ENCODE results near the gene COG4. TPM values are rescaled to one million over a fixed set of nuclear protein-coding genes. Genes with fewer than 3 reads are reported as not detected.

COG4 gene
- total and polyA plus RNA-seq, 2 experiments from 2014 or later = 28.8 to 38.1 TPM

GRCh38 chr16:70572926-70573270 is 49.5 kb upstream of the COG4 start (continued):
- TF ChIP-seq, protein P1, sequence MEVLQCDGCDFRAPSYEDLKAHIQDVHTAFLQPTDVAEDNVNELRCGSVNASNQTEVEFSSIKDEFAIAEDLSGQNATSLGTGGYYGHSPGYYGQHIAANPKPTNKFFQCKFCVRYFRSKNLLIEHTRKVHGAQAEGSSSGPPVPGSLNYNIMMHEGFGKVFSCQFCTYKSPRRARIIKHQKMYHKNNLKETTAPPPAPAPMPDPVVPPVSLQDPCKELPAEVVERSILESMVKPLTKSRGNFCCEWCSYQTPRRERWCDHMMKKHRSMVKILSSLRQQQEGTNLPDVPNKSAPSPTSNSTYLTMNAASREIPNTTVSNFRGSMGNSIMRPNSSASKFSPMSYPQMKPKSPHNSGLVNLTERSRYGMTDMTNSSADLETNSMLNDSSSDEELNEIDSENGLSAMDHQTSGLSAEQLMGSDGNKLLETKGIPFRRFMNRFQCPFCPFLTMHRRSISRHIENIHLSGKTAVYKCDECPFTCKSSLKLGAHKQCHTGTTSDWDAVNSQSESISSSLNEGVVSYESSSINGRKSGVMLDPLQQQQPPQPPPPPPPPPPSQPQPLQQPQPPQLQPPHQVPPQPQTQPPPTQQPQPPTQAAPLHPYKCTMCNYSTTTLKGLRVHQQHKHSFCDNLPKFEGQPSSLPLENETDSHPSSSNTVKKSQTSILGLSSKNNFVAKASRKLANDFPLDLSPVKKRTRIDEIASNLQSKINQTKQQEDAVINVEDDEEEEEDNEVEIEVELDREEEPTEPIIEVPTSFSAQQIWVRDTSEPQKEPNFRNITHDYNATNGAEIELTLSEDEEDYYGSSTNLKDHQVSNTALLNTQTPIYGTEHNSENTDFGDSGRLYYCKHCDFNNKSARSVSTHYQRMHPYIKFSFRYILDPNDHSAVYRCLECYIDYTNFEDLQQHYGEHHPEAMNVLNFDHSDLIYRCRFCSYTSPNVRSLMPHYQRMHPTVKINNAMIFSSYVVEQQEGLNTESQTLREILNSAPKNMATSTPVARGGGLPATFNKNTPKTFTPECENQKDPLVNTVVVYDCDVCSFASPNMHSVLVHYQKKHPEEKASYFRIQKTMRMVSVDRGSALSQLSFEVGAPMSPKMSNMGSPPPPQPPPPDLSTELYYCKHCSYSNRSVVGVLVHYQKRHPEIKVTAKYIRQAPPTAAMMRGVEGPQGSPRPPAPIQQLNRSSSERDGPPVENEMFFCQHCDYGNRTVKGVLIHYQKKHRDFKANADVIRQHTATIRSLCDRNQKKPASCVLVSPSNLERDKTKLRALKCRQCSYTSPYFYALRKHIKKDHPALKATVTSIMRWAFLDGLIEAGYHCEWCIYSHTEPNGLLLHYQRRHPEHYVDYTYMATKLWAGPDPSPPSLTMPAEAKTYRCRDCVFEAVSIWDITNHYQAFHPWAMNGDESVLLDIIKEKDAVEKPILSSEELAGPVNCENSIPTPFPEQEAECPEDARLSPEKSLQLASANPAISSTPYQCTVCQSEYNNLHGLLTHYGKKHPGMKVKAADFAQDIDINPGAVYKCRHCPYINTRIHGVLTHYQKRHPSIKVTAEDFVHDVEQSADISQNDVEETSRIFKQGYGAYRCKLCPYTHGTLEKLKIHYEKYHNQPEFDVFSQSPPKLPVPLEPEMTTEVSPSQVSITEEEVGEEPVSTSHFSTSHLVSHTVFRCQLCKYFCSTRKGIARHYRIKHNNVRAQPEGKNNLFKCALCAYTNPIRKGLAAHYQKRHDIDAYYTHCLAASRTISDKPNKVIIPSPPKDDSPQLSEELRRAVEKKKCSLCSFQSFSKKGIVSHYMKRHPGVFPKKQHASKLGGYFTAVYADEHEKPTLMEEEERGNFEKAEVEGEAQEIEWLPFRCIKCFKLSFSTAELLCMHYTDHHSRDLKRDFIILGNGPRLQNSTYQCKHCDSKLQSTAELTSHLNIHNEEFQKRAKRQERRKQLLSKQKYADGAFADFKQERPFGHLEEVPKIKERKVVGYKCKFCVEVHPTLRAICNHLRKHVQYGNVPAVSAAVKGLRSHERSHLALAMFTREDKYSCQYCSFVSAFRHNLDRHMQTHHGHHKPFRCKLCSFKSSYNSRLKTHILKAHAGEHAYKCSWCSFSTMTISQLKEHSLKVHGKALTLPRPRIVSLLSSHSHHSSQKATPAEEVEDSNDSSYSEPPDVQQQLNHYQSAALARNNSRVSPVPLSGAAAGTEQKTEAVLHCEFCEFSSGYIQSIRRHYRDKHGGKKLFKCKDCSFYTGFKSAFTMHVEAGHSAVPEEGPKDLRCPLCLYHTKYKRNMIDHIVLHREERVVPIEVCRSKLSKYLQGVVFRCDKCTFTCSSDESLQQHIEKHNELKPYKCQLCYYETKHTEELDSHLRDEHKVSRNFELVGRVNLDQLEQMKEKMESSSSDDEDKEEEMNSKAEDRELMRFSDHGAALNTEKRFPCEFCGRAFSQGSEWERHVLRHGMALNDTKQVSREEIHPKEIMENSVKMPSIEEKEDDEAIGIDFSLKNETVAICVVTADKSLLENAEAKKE (CRISPR knock-in tag; IDR thresholded peaks at IDR 0.05) = no peak

DNA sequence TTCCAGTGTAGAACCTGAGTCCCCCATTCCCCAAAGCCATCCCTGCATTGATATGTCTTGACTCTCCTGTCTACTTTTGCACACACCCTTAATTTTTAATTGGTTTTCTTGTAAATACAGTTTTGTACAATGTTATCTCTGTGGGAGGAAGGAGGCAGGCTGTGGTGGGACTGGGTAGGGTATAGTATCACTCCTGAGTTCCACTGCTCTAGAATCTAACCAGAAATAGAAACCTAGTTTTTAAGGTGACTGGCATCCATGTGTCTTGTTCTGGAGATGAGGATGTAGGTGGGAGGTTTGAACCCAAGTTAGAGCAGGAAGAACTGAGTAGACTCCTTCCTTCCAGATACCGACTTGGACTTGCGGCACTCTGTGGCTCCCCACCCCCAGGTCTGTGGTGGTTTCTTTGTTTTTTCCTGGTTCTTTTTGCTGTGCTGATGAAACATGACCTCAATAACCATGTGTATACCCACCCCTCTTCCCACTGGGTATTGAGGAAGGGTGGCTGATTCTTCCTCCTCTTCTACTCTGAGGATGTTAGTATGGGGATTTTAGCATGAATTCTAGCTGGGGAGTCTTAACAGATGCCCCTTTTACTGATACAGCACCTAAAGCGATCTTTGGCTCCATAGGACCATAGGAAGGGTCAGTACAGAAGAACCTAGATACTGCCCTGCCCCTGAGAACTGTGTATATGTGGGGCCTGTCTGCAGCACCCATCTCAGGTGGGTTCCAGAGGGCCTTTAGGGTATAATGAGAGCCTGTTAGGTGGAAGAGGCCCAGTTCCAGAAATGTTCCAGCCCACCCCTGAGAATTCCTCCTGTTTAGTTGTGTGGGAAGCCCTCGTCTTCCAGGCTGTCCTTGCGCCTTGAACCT is 48.9 kb upstream of the COG4 start:
- Histone ChIP-seq H4K20me1 (replicated peaks; ENCODE audit: insufficient read depth) (peaks cover 58% of the 10 kb centered on the region), H3K36me3 (ENCODE audit: insufficient read depth) (peaks cover 58% of the 10 kb centered on the region), H3K4me1 (ENCODE audit: insufficient read depth) (peaks cover 7% of the 10 kb centered on the region), H3K9me2 (ENCODE audit: insufficient read depth) (no peaks in the 10 kb centered on the region), H3K4me2 (no peak overlapping the region), H3K4me3 (no peak overlapping the region), H2AFZ (no peak overlapping the region), H3K27ac (ENCODE audit: low read depth) (peak overlapping the region; percentile 87; the same call in 1 of the 2 replicates), H3K79me2 (replicated peaks; ENCODE audit: insufficient read depth) (no peaks in the 10 kb centered on the region; the same call in none of the 2 replicates), H3K27me3 (ENCODE audit: insufficient read depth) (no peaks in the 10 kb centered on the region), H3F3A (replicated peaks; ENCODE audit: low read depth) (peaks cover 73% of the 10 kb centered on the region)
- ATAC-seq = no peak
- Mint-ChIP-seq H3K4me1 (peaks cover 25% of the 10 kb centered on the region), H3K4me3 (no peak overlapping the region), H3K9me3 (no peaks in the 10 kb centered on the region; the same call in 2 of the 3 replicates), H3K36me3 (ENCODE audit: low read depth) (peaks cover 80% of the 10 kb centered on the region), H3K27ac (no peak overlapping the region; the same call in 1 of the 2 replicates), H3K27me3 (ENCODE audit: insufficient read depth, low read depth, poor library complexity) (peaks cover 19% of the 10 kb centered on the region)
- DNase-seq (ENCODE audit: low spot score) = no peak
- no peak for TF ChIP-seq EZH2 (IDR thresholded peaks at IDR 0.05; ENCODE audit: low read depth, unreplicated experiment)
- TF ChIP-seq REST (IDR thresholded peaks at IDR 0.05; ENCODE audit: unreplicated experiment) = no peak
- no peak for TF ChIP-seq STAT1 (IDR thresholded peaks at IDR 0.05; ENCODE audit: unreplicated experiment)
- TF ChIP-seq POLR2AphosphoS5 (IDR thresholded peaks at IDR 0.05; ENCODE audit: low read depth) = no peak
- TF ChIP-seq ZNF114 (CRISPR knock-in tag; IDR thresholded peaks at IDR 0.05) = no peak
- no peak for TF ChIP-seq ETS1 (IDR thresholded peaks at IDR 0.05)
